Keratinocyte (primary cell): ENCODE measurements around the gene MFSD11. TPM values are rescaled to one million over a fixed set of nuclear protein-coding genes. Genes with fewer than 3 reads are reported as not detected.

Source experiments
- DNase-seq: peaks from one replicate; pipeline ENCODE4 v3.0.0-alpha.2; 2011; ENCODE audit warnings: low read depth, missing footprints, low spot score
- FAIRE-seq: peaks from 2 replicates; lab custom pipeline; 2011; peaks lifted over from hg19 to GRCh38; lab: Jason Lieb, UNC
- H2AFZ ChIP-seq: 2 replicates; pipeline ENCODE4 v1.6.0; 2012; ENCODE audit warnings: low read length, control low read depth, inconsistent platforms; ENCODE audit not compliant: control insufficient read depth
- H3K27ac ChIP-seq: 2 replicates; pipeline ENCODE4 v1.5.1; 2011; ENCODE audit warnings: low read length; ENCODE audit not compliant: control insufficient read depth, insufficient read depth
- H3K27me3 ChIP-seq: 3 replicates; pipeline ENCODE4 v1.6.0; 2011; ENCODE audit warnings: low read length; ENCODE audit not compliant: control insufficient read depth, insufficient read depth; ENCODE audit errors: extremely low read depth
- H3K36me3 ChIP-seq, 2 experiments: 2 replicates in 1 of 2; 3 replicates in 1 of 2; pipeline ENCODE4 v1.5.1; 2011; ENCODE audit warnings: low read length in 2 of 2, mild to moderate bottlenecking in 1 of 2; ENCODE audit not compliant: control insufficient read depth in 2 of 2, insufficient read depth in 2 of 2; ENCODE audit errors: extremely low read depth in 1 of 2
- H3K4me1 ChIP-seq: 3 replicates; pipeline ENCODE4 v1.5.1; 2011; ENCODE audit warnings: low read length; ENCODE audit not compliant: control insufficient read depth, insufficient read depth; ENCODE audit errors: extremely low read depth
- H3K4me2 ChIP-seq: 3 replicates; pipeline ENCODE4 v1.6.0; 2011; ENCODE audit warnings: low read depth, low read length; ENCODE audit not compliant: control insufficient read depth, insufficient read depth; ENCODE audit errors: extremely low read depth
- H3K4me3 ChIP-seq, 3 experiments: fragments of 200-600 bp in 1 of 3; sonication (generic) in 1 of 3; 2 replicates in 2 of 3; 3 replicates in 1 of 3; pipeline ENCODE4 v1.5.1; 2011 to 2016; ENCODE audit warnings: low read length in 3 of 3, mild to moderate bottlenecking in 3 of 3, control low read depth in 2 of 3, inconsistent platforms in 1 of 3, low read depth in 1 of 3, mixed read lengths in 1 of 3, mixed run types in 1 of 3, moderate library complexity in 1 of 3; ENCODE audit not compliant: control insufficient read depth in 2 of 3, insufficient read depth in 2 of 3; ENCODE audit errors: extremely low read depth in 1 of 3
- H3K79me2 ChIP-seq: 2 replicates; pipeline ENCODE4 v1.6.0; 2012; ENCODE audit warnings: low read length; ENCODE audit not compliant: control insufficient read depth, insufficient read depth
- H3K9ac ChIP-seq: 3 replicates; pipeline ENCODE4 v1.6.0; 2011; ENCODE audit warnings: low read length; ENCODE audit not compliant: control insufficient read depth, insufficient read depth; ENCODE audit errors: extremely low read depth
- H3K9me1 ChIP-seq: 3 replicates; pipeline ENCODE4 v1.6.0; 2011; ENCODE audit warnings: low read length; ENCODE audit not compliant: control insufficient read depth, insufficient read depth; ENCODE audit errors: extremely low read depth
- H3K9me3 ChIP-seq: 2 replicates; pipeline ENCODE4 v1.5.1; 2012; ENCODE audit warnings: low read depth, low read length; ENCODE audit not compliant: control insufficient read depth
- H4K20me1 ChIP-seq: 3 replicates; pipeline ENCODE4 v1.6.0; 2011; ENCODE audit warnings: low read length; ENCODE audit not compliant: control insufficient read depth, insufficient read depth; ENCODE audit errors: extremely low read depth
- EZH2 ChIP-seq: IDR thresholded peaks from one replicate; pipeline ENCODE4 v1.6.1; 2012; ENCODE audit warnings: inconsistent platforms, mild to moderate bottlenecking, low read length, moderate library complexity
- dilution Hi-C: fragments of 300-500 bp; cut with MboI; formaldehyde crosslinking; loops from one replicate; pipeline ENCODE4 v1.7.0; 2020; ENCODE audit warnings: low sequenced_read_pairs; ENCODE audit not compliant: extremely low pct_ligation_motif_present
- polyA plus RNA-seq, 5 experiments: library from polyadenylated mRNA; depleted of rRNA in 3 of 5; stranded (reverse) in 3 of 5; stranded (forward) in 1 of 5; unstranded in 1 of 5; fragments of >200 nt; gene quantifications; 1 replicate in 1 of 5; 2 replicates in 3 of 5; 3 replicates in 1 of 5; pipeline versions ENCODE4 v1.2.1 to v1.2.3, GENCODE V29; 2011 to 2012; ENCODE audit warnings: missing spikeins in 2 of 5, low read depth in 1 of 5, low replicate concordance in 1 of 5
- TF ChIP-seq, protein P1 (sequence below), 3 experiments: IDR thresholded peaks in 1 of 3; conservative IDR thresholded peaks in 1 of 3; optimal IDR thresholded peaks in 1 of 3; 2 replicates in 2 of 3; 3 replicates in 1 of 3; pipeline versions ENCODE3 to v1.5.1; 2011; ENCODE audit warnings: low read length in 3 of 3, mild to moderate bottlenecking in 3 of 3, moderate library complexity in 2 of 3, control low read depth in 1 of 3, inconsistent platforms in 1 of 3; ENCODE audit not compliant: insufficient read depth in 2 of 3; ENCODE audit errors: extremely low read depth in 1 of 3

MFSD11 gene
- polyA plus RNA-seq, 1 donor (not counting 4 experiments of a cell fraction or from before 2014, with no cell fraction given): 14.6 TPM

DNA sequence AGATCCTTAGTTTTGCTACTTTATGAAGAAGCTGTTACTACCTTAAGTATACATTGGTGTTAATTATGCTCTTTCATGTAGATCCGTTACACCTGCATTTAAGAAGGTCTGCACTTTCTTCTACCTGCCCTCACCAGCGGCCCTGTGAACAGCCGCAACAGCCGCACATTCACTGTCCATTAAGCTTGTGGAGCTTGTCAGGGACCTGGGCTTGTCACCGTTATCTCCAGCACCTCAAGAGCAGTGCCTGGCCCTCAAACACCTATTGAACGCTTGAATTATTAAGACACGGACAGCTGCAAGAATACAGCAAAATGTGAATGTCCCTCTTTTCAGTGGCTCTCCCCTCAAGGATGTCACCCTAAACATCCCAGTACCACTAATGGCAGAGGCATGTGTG, 24.2 kb upstream of the MFSD11 start:
- Histone ChIP-seq H3K4me3 (no peak overlapping the region), H3K9me3 (no peaks in the 10 kb centered on the region), H4K20me1 (no peaks in the 10 kb centered on the region), H3K79me2 (peaks cover 17% of the 10 kb centered on the region), H3K9ac (no peak overlapping the region), H3K4me1 (peaks cover 18% of the 10 kb centered on the region), H2AFZ (no peak overlapping the region), H3K27ac (no peak overlapping the region), H3K36me3 (peaks cover 17 to 34% of the 10 kb centered on the region in 2 experiments), H3K9me1 (no peaks in the 10 kb centered on the region), H3K27me3 (no peaks in the 10 kb centered on the region), H3K4me2 (no peak overlapping the region)
- dilution Hi-C loops: no loop called here
- FAIRE-seq: no peak
- DNase-seq: no peak
- TF ChIP-seq EZH2: no peak
- TF ChIP-seq, protein P1, sequence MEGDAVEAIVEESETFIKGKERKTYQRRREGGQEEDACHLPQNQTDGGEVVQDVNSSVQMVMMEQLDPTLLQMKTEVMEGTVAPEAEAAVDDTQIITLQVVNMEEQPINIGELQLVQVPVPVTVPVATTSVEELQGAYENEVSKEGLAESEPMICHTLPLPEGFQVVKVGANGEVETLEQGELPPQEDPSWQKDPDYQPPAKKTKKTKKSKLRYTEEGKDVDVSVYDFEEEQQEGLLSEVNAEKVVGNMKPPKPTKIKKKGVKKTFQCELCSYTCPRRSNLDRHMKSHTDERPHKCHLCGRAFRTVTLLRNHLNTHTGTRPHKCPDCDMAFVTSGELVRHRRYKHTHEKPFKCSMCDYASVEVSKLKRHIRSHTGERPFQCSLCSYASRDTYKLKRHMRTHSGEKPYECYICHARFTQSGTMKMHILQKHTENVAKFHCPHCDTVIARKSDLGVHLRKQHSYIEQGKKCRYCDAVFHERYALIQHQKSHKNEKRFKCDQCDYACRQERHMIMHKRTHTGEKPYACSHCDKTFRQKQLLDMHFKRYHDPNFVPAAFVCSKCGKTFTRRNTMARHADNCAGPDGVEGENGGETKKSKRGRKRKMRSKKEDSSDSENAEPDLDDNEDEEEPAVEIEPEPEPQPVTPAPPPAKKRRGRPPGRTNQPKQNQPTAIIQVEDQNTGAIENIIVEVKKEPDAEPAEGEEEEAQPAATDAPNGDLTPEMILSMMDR (optimal IDR thresholded peaks at IDR 0.05 in 1 of 3, IDR thresholded peaks at IDR 0.05 in 1 of 3, conservative IDR thresholded peaks at IDR 0.05 in 1 of 3; ENCODE audit: extremely low read depth in 1 of 3, insufficient read depth in 2 of 3, low read length in 3 of 3): no peak

DNA sequence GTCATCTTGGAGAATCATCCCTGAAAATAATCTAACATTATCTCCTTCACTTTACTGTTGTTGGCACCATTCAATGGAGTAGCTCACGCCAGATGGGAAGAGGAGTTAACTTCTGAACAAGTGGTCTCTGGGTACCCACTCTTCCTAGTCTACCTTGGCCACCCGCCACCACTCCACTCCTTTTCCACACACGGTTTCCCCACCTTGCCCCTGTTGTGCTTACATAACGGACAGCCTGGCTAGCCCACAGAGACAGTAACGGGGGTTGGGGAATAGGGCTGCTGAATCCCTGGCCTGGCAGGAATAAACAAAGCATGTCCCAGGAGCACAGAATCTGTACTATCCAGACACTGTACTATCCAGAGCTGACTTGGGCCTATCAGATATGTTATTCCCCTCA, 23.6 kb upstream of the MFSD11 start:
- dilution Hi-C loops: no loop called here
- no peaks in the 10 kb centered on the region for H3K27me3 ChIP-seq
- H3K79me2 ChIP-seq: peaks cover 13% of the 10 kb centered on the region
- H3K27ac ChIP-seq: no peak overlapping the region
- no peak overlapping the region for H3K4me2 ChIP-seq
- FAIRE-seq: no peak
- TF ChIP-seq, protein P1 (optimal IDR thresholded peaks at IDR 0.05 in 1 of 3, IDR thresholded peaks at IDR 0.05 in 1 of 3, conservative IDR thresholded peaks at IDR 0.05 in 1 of 3; ENCODE audit: extremely low read depth in 1 of 3, insufficient read depth in 2 of 3, low read length in 3 of 3): no peak
- no peak for TF ChIP-seq EZH2
- peaks cover 22 to 38% of the 10 kb centered on the region in 2 experiments for H3K36me3 ChIP-seq
- H3K4me3 ChIP-seq: no peak overlapping the region
- H3K9ac ChIP-seq: no peak overlapping the region
- DNase-seq: no peak
- peaks cover 13% of the 10 kb centered on the region for H3K4me1 ChIP-seq
- H4K20me1 ChIP-seq: no peaks in the 10 kb centered on the region
- H2AFZ ChIP-seq: no peak overlapping the region
- no peaks in the 10 kb centered on the region for H3K9me1 ChIP-seq
- no peaks in the 10 kb centered on the region for H3K9me3 ChIP-seq
